ENCODE measurements around the gene RIMBP2.
A peak's percentile ranks its signal among the peaks of the same experiment; 100 is the strongest.

RIMBP2 gene

DNA sequence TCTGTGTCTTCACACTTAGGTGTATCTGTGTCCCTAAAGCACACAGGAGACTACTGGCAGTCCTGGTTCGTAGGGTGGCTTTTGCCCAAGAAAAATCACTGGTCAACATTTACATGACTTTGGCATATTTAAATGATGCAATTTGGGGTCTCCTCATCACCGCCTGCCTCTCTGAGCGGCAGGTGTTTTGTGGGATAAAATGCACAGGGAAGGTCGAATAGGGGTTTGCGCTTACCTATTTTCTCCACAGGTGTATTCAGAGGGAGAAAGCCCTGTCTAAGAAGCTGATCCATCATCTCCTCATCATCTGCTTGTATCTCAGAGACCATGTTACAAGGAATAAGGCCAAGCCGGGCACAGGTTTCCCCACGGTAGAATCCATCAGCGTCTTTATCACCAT, 303.7 kb downstream of the RIMBP2 start:
- Histone ChIP-seq H3K4me3 (ENCODE audit: low read length) (no peak overlapping the region), H3K9me3 (ENCODE audit: control insufficient read depth, low read length) (no peaks in the 10 kb centered on the region), H3K27me3 (replicated peaks; ENCODE audit: control insufficient read depth, insufficient read depth, low read length) (peaks cover 2% of the 10 kb centered on the region), H3K4me1 (ENCODE audit: control insufficient read depth, insufficient read depth, low read length) (no peaks in the 10 kb centered on the region), H3K9ac (ENCODE audit: low read length) (no peak overlapping the region), H3K36me3 (ENCODE audit: control insufficient read depth, insufficient read depth, low read length, severe bottlenecking) (no peaks in the 10 kb centered on the region)
- no peak for DNase-seq (ENCODE audit: low read depth)

DNA sequence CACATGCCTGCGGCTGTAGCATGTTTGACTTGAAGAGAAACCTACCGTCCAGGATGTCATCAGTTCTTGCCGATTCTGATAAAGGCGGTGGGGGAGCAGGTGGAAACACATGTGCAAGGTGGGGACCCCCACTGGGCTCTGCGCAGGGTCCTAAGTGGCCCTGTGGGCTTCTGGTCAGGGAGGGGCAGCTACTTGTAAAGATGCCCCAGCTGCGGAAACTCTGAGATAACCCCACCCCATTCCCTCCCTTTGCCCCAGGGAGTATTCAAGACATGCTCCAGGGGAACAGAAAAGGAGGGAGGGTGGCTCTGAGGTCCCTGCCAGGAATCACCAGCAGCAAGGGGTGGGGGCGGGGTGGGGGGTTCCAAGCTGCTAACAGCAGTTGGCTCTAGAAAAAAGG, 310.8 kb downstream of the RIMBP2 start:
- Histone ChIP-seq H3K9ac (ENCODE audit: low read length) (no peak overlapping the region), H3K27me3 (replicated peaks; ENCODE audit: control insufficient read depth, insufficient read depth, low read length) (peaks cover 4% of the 10 kb centered on the region), H3K9me3 (ENCODE audit: control insufficient read depth, low read length) (no peaks in the 10 kb centered on the region), H3K4me1 (ENCODE audit: control insufficient read depth, insufficient read depth, low read length) (no peaks in the 10 kb centered on the region), H3K4me3 (ENCODE audit: low read length) (no peak overlapping the region), H3K36me3 (ENCODE audit: control insufficient read depth, insufficient read depth, low read length, severe bottlenecking) (no peaks in the 10 kb centered on the region)
- no peak for DNase-seq (ENCODE audit: low read depth)

DNA sequence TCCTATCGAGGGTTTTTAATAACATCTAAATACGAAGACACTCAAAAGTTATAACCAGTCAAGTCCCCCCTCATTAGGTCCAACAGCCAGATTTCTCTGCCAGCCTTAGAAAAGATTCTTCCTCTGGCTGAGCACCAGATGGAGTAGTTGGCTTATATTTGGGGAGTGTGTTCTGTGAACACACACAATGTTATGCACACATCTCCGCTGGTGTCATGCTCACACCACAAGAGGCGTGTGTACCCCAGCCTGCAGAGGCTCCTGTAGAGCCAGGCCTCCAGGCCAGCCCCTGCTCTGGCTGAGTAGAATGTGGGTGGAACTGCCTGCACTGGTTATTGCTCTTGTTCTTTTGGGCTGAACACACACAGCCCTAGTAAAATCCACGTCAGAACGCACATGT, 314.4 kb downstream of the RIMBP2 start:
- Histone ChIP-seq H3K4me1 (ENCODE audit: control insufficient read depth, insufficient read depth, low read length) (no peaks in the 10 kb centered on the region), H3K9ac (ENCODE audit: low read length) (no peak overlapping the region), H3K9me3 (ENCODE audit: control insufficient read depth, low read length) (no peaks in the 10 kb centered on the region), H3K4me3 (ENCODE audit: low read length) (no peak overlapping the region), H3K36me3 (ENCODE audit: control insufficient read depth, insufficient read depth, low read length, severe bottlenecking) (no peaks in the 10 kb centered on the region), H3K27me3 (replicated peaks; ENCODE audit: control insufficient read depth, insufficient read depth, low read length) (peaks cover 8% of the 10 kb centered on the region)
- DNase-seq (ENCODE audit: low read depth): peak; percentile 0

DNA sequence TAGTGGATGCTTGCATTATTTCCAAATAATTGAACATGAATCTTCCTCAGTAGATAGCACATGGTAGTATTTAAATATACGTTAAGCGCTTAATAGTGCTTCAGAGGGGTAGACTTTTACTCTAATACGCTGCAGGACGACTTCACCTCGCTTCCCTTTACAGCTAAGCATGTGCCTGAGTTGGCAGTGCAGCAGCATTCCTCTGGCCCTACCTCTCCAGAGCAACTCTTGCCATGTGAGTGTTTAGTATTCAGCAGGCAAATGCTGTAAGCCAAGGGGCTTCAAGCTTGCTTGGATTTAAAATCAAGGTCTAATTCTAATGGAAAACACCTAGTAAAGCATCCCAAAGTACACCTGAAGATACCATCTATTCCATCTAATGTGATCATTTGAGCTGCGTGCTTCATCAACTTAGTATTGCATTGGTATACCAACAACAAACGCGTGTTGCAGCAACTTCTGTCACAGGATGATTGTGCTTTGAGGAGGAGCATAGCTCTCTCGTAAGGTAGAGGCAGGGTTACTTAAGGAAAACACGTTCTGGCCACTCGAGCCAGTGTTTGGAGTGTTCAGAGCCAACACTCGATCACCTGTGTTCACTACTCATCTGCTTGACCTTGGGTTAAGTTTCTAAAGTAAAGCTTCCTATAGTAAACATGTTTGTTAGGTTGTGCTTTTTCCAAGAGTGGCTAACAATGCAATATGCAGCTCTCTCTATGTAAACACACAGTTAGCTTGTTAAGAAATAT, 317.8 kb downstream of the RIMBP2 start:
- no peaks in the 10 kb centered on the region for H3K36me3 ChIP-seq (ENCODE audit: control insufficient read depth, insufficient read depth, low read length, severe bottlenecking)
- H3K4me1 ChIP-seq (ENCODE audit: control insufficient read depth, insufficient read depth, low read length): no peaks in the 10 kb centered on the region
- no peak overlapping the region for H3K4me3 ChIP-seq (ENCODE audit: low read length)
- H3K27me3 ChIP-seq (replicated peaks; ENCODE audit: control insufficient read depth, insufficient read depth, low read length): peaks cover 4% of the 10 kb centered on the region
- DNase-seq (ENCODE audit: low read depth): no peak
- H3K9me3 ChIP-seq (ENCODE audit: control insufficient read depth, low read length): no peaks in the 10 kb centered on the region
- no peak overlapping the region for H3K9ac ChIP-seq (ENCODE audit: low read length)

DNA sequence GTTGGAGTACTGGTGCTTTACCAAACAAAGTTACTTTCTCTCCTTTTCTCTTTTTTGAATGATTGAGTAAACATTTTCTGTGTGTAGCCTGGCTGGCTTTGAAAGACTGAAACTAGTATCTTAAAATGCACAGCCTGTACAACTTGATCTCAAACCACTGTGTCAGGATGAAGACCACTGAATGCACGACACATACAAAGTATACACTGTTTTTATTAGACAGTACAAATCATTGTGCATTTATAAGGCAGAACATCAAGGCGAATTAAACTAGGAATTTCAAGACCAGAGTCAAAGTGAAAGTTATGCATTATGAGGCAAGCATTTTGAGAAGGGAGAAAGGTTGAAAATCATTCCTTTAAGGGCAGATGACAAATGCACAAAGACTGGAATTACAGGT, 319.4 kb downstream of the RIMBP2 start:
- Histone ChIP-seq H3K36me3 (ENCODE audit: control insufficient read depth, insufficient read depth, low read length, severe bottlenecking) (no peaks in the 10 kb centered on the region), H3K9me3 (ENCODE audit: control insufficient read depth, low read length) (no peaks in the 10 kb centered on the region), H3K4me3 (ENCODE audit: low read length) (no peak overlapping the region), H3K4me1 (ENCODE audit: control insufficient read depth, insufficient read depth, low read length) (no peaks in the 10 kb centered on the region), H3K27me3 (replicated peaks; ENCODE audit: control insufficient read depth, insufficient read depth, low read length) (peaks cover 4% of the 10 kb centered on the region), H3K9ac (ENCODE audit: low read length) (no peak overlapping the region)
- DNase-seq (ENCODE audit: low read depth): no peak

DNA sequence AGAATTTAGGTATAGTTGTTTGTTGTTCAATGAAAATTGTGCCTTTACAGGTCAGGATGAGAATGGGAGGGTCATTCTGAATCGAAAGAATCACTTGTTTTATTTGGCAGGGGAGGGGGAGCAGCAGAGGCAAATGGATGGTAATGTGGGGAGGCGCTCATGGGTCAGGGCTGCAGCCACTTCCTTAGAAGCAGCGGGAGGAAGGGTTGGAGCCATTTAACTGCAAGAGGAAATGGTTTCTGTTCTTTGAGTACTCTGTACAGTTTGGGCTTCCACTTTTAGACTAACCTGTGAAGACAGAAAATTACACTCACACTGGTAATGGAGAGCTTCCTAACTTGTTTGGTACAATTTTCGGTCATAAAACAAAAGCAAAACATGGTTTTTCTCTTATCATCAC, 321.2 kb downstream of the RIMBP2 start:
- no peak overlapping the region for H3K4me3 ChIP-seq (ENCODE audit: low read length)
- H3K9me3 ChIP-seq (ENCODE audit: control insufficient read depth, low read length): no peaks in the 10 kb centered on the region
- H3K36me3 ChIP-seq (ENCODE audit: control insufficient read depth, insufficient read depth, low read length, severe bottlenecking): no peaks in the 10 kb centered on the region
- DNase-seq (ENCODE audit: low read depth): no peak
- H3K27me3 ChIP-seq (replicated peaks; ENCODE audit: control insufficient read depth, insufficient read depth, low read length): peaks cover 12% of the 10 kb centered on the region
- H3K9ac ChIP-seq (ENCODE audit: low read length): no peak overlapping the region
- H3K4me1 ChIP-seq (ENCODE audit: control insufficient read depth, insufficient read depth, low read length): no peaks in the 10 kb centered on the region

DNA sequence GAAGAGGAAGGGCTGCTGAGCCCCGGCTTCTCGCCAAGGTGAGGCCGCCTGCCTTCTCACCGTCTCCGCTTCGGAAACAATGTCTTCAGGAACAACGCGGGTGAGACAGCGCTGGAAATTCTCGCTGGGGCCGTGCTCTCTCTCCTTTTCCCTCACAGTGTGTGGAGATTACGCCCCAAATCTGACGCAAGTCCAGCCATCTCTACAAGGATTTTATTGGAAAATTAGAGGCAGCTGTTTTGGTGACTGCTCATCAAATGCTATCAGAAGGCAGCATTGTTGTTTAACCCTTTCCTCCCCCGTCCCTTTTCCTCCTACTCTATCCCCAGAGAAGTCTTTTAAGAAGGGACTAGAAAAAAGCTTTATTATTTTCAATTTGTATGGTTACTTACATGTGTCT, 324.9 kb downstream of the RIMBP2 start:
- H3K36me3 ChIP-seq (ENCODE audit: control insufficient read depth, insufficient read depth, low read length, severe bottlenecking): no peaks in the 10 kb centered on the region
- H3K9me3 ChIP-seq (ENCODE audit: control insufficient read depth, low read length): no peaks in the 10 kb centered on the region
- no peaks in the 10 kb centered on the region for H3K4me1 ChIP-seq (ENCODE audit: control insufficient read depth, insufficient read depth, low read length)
- no peak overlapping the region for H3K9ac ChIP-seq (ENCODE audit: low read length)
- no peak for DNase-seq (ENCODE audit: low read depth)
- H3K4me3 ChIP-seq (ENCODE audit: low read length): no peak overlapping the region
- peaks cover 8% of the 10 kb centered on the region for H3K27me3 ChIP-seq (replicated peaks; ENCODE audit: control insufficient read depth, insufficient read depth, low read length)

DNA sequence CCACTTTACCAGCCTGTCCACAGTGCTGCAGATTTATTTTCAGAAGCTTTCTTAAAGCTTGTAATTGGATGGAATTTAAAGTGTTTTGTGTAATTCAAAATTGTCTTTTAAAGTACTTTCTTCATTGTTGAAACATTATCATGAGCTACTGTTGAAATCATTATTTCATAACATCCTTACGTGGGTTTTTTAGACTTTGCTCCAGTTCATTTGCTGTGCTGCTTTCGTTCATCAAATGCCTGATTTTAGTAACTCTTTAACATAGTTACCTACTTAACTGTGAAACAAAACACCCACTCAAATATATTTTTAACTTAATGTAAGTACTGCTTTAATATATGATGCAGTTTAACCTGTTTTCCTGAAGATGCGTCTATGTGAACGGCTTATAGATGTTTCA, 330.9 kb downstream of the RIMBP2 start:
- Histone ChIP-seq H3K27me3 (replicated peaks; ENCODE audit: control insufficient read depth, insufficient read depth, low read length) (no peaks in the 10 kb centered on the region), H3K36me3 (ENCODE audit: control insufficient read depth, insufficient read depth, low read length, severe bottlenecking) (no peaks in the 10 kb centered on the region), H3K9ac (ENCODE audit: low read length) (no peak overlapping the region), H3K9me3 (ENCODE audit: control insufficient read depth, low read length) (no peaks in the 10 kb centered on the region), H3K4me1 (ENCODE audit: control insufficient read depth, insufficient read depth, low read length) (no peaks in the 10 kb centered on the region), H3K4me3 (ENCODE audit: low read length) (no peak overlapping the region)
- DNase-seq (ENCODE audit: low read depth): no peak

DNA sequence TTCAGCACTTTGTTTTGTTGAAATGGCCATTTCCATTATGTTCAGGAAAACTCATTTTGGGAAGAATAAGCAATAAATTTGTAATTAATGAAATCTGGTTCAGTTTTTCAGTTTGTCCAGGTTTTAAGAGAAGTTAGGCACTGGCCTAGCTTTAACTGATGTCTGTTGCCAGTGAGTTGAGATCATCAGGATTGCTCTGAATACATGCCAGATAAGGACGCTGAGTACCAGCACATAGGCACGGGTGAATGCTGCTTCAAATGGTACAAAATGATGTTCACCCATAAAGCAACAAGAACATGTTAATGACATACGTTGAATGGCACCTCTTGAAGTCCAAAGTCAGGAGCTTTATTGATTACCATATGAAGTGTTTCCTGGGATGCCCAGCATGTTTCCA, 331.9 kb downstream of the RIMBP2 start:
- H3K4me3 ChIP-seq (ENCODE audit: low read length): no peak overlapping the region
- DNase-seq (ENCODE audit: low read depth): no peak
- H3K36me3 ChIP-seq (ENCODE audit: control insufficient read depth, insufficient read depth, low read length, severe bottlenecking): no peaks in the 10 kb centered on the region
- H3K4me1 ChIP-seq (ENCODE audit: control insufficient read depth, insufficient read depth, low read length): no peaks in the 10 kb centered on the region
- no peak overlapping the region for H3K9ac ChIP-seq (ENCODE audit: low read length)
- no peaks in the 10 kb centered on the region for H3K9me3 ChIP-seq (ENCODE audit: control insufficient read depth, low read length)
- H3K27me3 ChIP-seq (replicated peaks; ENCODE audit: control insufficient read depth, insufficient read depth, low read length): no peaks in the 10 kb centered on the region

DNA sequence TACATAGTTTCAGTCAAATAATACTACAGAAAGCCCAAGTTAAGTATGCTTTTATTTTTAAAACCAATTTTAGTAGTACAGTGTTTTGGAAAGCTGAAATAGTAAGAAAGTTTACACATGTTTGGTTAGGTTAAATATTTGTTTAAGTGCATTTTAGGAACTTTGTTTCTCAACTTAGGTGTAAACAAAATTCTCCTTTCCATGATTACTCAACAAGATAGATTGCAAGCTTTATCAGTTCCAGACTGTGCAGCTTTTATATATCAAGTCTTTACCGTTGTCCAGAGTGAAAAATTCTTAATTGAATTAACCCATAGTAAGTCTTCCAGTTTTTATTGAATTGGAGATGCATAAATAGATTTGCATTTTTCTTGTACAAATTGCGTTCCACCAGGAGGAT, 333.3 kb downstream of the RIMBP2 start:
- no peak for DNase-seq (ENCODE audit: low read depth)
- no peak overlapping the region for H3K4me3 ChIP-seq (ENCODE audit: low read length)
- H3K4me1 ChIP-seq (ENCODE audit: control insufficient read depth, insufficient read depth, low read length): no peaks in the 10 kb centered on the region
- no peaks in the 10 kb centered on the region for H3K36me3 ChIP-seq (ENCODE audit: control insufficient read depth, insufficient read depth, low read length, severe bottlenecking)
- no peaks in the 10 kb centered on the region for H3K9me3 ChIP-seq (ENCODE audit: control insufficient read depth, low read length)
- H3K27me3 ChIP-seq (replicated peaks; ENCODE audit: control insufficient read depth, insufficient read depth, low read length): no peaks in the 10 kb centered on the region
- no peak overlapping the region for H3K9ac ChIP-seq (ENCODE audit: low read length)

DNA sequence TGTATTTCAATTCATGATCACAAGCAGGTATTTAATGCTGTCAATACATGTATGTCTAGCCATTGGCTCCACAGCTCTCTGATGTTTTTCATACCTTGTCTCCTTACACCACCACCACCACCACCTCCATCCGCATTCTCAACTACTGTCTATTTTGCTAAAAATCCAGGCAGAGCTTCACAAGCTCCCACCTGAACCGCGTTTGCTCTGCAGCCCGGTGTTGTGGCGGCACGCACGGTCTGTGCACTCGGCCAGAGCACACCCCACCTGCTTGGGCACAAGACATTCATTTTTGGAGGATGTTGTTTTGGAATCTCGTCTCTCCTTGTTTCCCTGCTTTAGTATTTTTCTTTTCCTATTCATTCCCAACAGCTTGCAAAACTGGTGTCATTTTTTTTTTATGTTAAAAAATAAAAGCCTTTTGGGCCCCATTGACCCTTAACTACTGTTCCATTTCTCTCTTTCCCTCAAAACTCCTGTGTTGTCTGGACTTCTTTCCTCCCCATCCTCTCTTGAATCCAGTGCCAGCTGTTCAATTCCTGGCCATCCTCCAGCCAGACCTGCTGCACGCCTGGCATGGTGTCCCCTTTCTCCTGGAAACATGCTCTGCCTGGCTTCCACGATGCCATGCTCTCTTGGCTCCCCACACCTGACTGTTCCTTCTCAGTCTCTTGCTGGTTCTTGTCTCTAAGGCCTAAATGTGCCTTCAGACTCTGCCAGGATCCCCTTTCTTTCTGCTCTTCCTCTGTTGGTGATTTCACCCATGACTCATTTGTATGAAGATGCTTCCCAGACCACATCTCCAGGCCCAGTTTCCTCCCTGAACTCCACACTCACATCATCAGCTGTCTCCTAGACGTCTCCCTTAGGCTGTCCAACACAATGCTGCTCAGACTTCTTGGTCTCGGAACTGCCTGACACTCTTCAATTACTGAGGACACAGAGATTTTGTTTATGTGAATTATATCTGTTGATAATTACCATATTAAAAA, 340.5 kb downstream of the RIMBP2 start:
- H3K27me3 ChIP-seq (replicated peaks; ENCODE audit: control insufficient read depth, insufficient read depth, low read length): peaks cover 7% of the 10 kb centered on the region
- no peaks in the 10 kb centered on the region for H3K36me3 ChIP-seq (ENCODE audit: control insufficient read depth, insufficient read depth, low read length, severe bottlenecking)
- H3K9me3 ChIP-seq (ENCODE audit: control insufficient read depth, low read length): no peaks in the 10 kb centered on the region
- H3K4me1 ChIP-seq (ENCODE audit: control insufficient read depth, insufficient read depth, low read length): no peaks in the 10 kb centered on the region
- no peak for DNase-seq (ENCODE audit: low read depth)
- H3K9ac ChIP-seq (ENCODE audit: low read length): no peak overlapping the region
- H3K4me3 ChIP-seq (ENCODE audit: low read length): no peak overlapping the region

Measured in adipocyte (in vitro differentiated cells).